ENCODE data around the gene CCDC88A.
A peak's percentile ranks its signal among the peaks of the same experiment; 100 is the strongest.
"Not testable (repeated sequence)": the region's sequence is repeated elsewhere in the genome, so short reads cannot be mapped to it uniquely, and the experiment has no call there.

CCDC88A gene

GRCh38 chr2:55282110-55282917, 137.3 kb downstream of the CCDC88A start:
- peak; percentile 63 to 91 (median 77) for DNase-seq

GRCh38 chr2:55280851-55281546, 138.7 kb downstream of the CCDC88A start:
- DNase-seq, result not testable (repeated sequence)

GRCh38 chr2:55279859-55280424, 139.7 kb downstream of the CCDC88A start:
- not testable (repeated sequence) for DNase-seq

- DNase-seq, result peak; percentile 14 to 51 (median 30)
These were observed 140.3 kb downstream of the CCDC88A start for GRCh38 chr2:55279214-55279835.

GRCh38 chr2:55277310-55277709, 142.3 kb downstream of the CCDC88A start:
- no peak for DNase-seq

- DNase-seq, result not testable (repeated sequence)
These were observed 145.3 kb downstream of the CCDC88A start for GRCh38 chr2:55274346-55274745.

DNA sequence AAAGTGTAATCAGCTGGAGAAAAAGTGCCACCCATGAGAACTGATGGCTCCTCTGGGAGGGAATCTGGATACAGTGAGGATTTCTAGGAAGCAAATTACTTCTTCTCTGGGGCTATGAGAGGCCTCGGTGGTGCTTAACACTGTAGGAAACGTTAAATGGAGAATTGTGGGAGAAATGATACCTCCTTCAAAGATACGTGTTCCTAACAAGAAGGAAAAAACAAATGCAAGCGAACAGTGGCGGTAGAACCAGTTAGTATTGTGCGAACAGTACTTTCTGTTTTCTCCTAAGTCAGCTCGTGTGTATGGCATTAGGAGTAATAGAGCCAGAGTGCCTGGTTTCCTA, 150.0 kb downstream of the CCDC88A start:
- DNase-seq, result peak; percentile 11 to 75 (median 13)

DNA sequence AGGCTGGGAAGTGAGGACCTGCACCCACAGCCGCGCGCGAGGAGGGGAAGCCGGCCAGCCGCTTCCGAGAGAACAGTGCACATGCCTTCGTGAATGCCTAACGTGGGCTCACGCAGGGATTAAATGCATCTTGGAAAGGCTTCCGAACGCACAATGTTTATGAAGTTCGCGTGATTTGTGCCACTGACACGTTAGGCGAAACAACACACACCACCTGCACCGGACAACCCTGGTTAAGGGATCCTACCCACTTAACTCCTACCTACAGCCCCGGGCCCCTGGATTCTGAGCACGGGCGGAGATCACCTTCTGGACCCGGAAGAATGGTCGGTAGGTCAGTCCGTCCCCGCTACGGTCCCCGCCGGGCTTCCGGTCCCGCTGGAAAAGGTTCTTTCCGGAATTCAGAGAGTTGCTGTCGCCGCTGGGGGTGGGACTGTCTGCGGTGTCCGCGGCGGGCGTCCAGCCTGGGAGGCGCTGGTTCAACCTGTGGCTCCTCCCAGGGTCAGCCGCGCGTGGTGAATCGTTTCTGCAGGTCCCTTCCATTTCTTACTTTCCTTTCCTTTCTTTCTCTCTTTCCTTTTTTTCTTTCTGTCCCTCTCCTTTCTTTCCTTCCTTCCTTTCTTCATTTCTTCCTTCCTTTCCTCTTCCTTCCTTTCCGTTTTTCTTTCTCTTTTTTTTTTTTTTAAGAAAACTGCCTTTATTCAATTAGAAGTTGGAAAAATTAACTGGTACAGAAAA, 150.6 kb downstream of the CCDC88A start, which contains the start of gene MTIF2:
Gene MTIF2 (minus strand): TSS at position 325 of the 738 bp plus-strand sequence. CDS start 5,373 bp downstream, outside the sequence.
- DNase-seq, result peak; percentile 97 to 98 (median 97)

DNA sequence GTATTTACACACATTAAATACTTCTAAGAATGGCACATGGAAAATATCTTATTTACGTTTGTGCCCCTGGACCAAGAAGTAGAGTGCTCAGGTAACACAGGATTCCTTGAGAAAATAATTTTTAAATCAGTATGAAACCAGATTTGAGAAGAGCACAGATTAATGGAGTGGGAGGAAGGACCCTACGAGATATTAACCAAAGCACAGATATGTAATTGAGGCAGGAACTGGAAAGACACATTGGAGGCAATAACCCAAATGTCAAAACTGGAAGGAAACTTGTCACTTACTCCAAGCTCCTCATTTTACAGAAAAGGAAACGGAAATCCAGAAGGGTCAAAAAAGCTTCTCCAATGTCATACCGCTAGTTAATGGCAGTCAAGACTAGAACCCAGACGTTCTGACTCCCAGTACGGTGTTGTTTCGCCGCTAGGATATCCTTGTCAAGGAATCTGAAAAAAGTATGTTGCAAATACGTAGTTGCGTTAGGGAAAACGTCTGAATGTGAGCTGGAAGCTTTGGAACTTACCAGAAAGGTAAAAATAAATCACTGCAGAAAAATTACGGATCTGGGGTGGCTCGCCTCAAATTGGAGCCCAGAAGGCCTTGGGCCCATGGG, 151.3 kb downstream of the CCDC88A start:
- DNase-seq, result peak in 1 of 3 experiments; percentile 73

DNA sequence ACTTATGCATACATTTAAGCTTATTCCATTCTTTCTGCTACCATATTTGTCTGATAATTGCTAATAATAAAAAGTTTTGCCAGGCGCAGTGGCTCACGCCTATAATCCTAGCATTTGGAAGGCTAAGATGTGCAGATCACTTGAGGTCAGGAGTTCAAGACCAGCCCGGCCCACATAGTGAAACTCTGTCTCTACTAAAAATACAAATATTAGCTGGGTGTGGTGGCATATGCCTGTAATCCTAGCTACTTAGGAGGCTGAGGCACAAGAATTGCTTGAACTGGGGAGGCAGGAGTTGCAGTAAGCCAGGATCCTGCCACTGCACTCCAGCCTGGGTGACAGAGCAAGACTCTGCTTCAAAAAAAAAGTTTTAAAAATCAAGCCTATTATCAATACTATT, 160.1 kb downstream of the CCDC88A start:
- not testable (repeated sequence) for DNase-seq

GRCh38 chr2:55252832-55253231, 166.8 kb downstream of the CCDC88A start:
- no peak for DNase-seq

DNA sequence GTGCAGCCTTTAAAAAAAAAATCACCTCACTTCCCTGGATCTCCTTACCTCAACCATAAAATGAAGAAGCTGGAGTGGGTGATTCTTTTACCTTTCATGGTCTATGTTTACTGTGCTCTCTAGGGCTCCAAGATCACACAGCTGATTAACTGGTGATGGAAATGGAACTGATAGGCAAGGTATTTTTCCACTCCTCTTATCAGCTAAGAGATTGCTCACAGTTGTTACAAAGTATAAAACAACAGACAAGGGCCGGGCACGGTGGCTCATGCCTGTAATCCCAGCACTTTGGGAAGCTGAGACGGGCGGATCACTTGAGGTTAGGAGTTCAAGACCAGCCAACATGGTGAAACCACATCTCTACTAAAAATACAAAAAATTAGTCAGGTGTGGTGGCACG, 172.6 kb downstream of the CCDC88A start:
- DNase-seq, result peak in 1 of 3 experiments; percentile 11

DNA sequence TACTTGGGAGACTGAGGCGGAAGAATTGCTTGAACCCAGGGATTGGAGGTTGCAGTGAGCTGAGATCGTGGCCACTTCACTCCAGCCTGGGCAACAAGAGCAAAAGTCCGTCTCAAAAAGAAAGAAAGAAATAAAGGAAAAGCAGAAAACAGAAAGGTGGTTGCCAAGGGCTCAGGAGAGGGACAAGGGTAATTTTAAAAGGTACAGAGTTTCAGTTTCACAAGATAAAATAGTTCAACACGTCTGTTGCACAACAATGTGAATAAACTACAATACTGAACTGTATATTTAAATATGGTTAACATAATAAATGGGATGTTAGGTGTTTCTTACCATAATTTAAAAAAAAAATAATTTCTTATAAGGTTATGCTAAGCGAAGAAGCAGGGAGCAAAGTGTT, 174.2 kb downstream of the CCDC88A start:
- no peak for DNase-seq

GRCh38 chr2:55242617-55243016, 177.0 kb downstream of the CCDC88A start:
- no peak for DNase-seq

GRCh38 chr2:55241582-55241981, 178.1 kb downstream of the CCDC88A start:
- not testable (repeated sequence) for DNase-seq

GRCh38 chr2:55239656-55240222, 179.9 kb downstream of the CCDC88A start:
- peak in 2 of 3 experiments; percentile 34 to 82 for DNase-seq

All from NCI-H1417 (cell line).